Neutrophil (primary cell): Measurements from ENCODE around the gene SLC36A3.
"Not testable (repeated sequence)": the region's sequence is repeated elsewhere in the genome, so short reads cannot be mapped to it uniquely, and the experiment has no call there.

Experiments
- H3K27ac ChIP-seq: fragments of 200-600 bp; sonication (generic); 2 replicates; pipeline ENCODE4 v1.5.1; 2016; ENCODE audit warnings: mild to moderate bottlenecking, moderate library complexity
- H3K27me3 ChIP-seq: fragments of 200-600 bp; sonication (generic); 2 replicates; pipeline ENCODE4 v1.6.0; 2016; ENCODE audit warnings: mild to moderate bottlenecking
- H3K36me3 ChIP-seq: fragments of 200-600 bp; sonication (generic); 2 replicates; pipeline ENCODE4 v1.5.1; 2017
- H3K4me1 ChIP-seq, 2 experiments: fragments of 200-600 bp in 1 of 2; sonication (generic) in 1 of 2; 1 replicate in 1 of 2; 2 replicates in 1 of 2; pipeline versions ENCODE4 v1.5.1 to v1.6.1; 2013 to 2016; ENCODE audit warnings: low read depth in 1 of 2, low read length in 1 of 2, mild to moderate bottlenecking in 1 of 2, moderate library complexity in 1 of 2; ENCODE audit not compliant: control insufficient read depth in 1 of 2, insufficient read depth in 1 of 2
- H3K4me3 ChIP-seq, 2 experiments: fragments of 200-600 bp in 1 of 2; sonication (generic) in 1 of 2; 1 replicate in 1 of 2; 2 replicates in 1 of 2; pipeline ENCODE4 v1.5.1; 2013 to 2016; ENCODE audit warnings: low read depth in 1 of 2, low read length in 1 of 2, mild to moderate bottlenecking in 1 of 2, moderate library complexity in 1 of 2
- H3K9me3 ChIP-seq: fragments of 200-600 bp; sonication (generic); 2 replicates; pipeline ENCODE4 v1.5.1; 2016
- TF ChIP-seq, protein P1 (sequence below): fragments of 200-600 bp; sonication (generic); IDR thresholded peaks from 2 replicates; pipeline ENCODE4 v1.5.1; 2016; ENCODE audit warnings: antibody characterized with exemption

The SLC36A3 gene

DNA sequence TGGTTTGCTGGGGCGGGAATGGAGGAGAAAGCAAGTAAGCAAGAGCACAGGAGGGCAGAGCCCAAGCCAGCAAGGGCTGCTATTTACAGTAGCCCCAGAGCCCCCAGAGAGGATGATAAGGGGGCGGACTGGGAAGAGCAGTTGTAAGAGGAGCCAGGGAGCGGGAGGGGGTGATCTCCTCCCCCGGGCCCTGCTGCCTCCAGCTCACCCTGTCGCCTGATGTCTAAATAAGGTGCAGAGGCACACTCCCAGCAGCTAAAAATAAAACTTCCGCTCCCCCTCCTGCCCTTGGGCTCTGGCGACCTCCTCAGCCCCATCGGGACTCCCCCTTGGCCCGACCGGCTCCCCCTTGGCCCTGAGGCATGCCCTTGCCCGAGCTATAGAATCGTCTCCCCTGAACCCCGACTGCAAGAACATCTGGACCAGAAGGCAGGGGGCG lies 65.2 kb downstream of the SLC36A3 start:
- no peaks in the 10 kb centered on the region for H3K9me3 ChIP-seq
- peaks cover 6% of the 10 kb centered on the region for H3K27me3 ChIP-seq
- TF ChIP-seq, protein P1, sequence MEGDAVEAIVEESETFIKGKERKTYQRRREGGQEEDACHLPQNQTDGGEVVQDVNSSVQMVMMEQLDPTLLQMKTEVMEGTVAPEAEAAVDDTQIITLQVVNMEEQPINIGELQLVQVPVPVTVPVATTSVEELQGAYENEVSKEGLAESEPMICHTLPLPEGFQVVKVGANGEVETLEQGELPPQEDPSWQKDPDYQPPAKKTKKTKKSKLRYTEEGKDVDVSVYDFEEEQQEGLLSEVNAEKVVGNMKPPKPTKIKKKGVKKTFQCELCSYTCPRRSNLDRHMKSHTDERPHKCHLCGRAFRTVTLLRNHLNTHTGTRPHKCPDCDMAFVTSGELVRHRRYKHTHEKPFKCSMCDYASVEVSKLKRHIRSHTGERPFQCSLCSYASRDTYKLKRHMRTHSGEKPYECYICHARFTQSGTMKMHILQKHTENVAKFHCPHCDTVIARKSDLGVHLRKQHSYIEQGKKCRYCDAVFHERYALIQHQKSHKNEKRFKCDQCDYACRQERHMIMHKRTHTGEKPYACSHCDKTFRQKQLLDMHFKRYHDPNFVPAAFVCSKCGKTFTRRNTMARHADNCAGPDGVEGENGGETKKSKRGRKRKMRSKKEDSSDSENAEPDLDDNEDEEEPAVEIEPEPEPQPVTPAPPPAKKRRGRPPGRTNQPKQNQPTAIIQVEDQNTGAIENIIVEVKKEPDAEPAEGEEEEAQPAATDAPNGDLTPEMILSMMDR: no peak
- no peaks in the 10 kb centered on the region for H3K36me3 ChIP-seq
- H3K4me1 ChIP-seq: peaks cover 30 to 39% of the 10 kb centered on the region in 2 experiments
- H3K4me3 ChIP-seq: no peak overlapping the region
- no peak overlapping the region for H3K27ac ChIP-seq

DNA sequence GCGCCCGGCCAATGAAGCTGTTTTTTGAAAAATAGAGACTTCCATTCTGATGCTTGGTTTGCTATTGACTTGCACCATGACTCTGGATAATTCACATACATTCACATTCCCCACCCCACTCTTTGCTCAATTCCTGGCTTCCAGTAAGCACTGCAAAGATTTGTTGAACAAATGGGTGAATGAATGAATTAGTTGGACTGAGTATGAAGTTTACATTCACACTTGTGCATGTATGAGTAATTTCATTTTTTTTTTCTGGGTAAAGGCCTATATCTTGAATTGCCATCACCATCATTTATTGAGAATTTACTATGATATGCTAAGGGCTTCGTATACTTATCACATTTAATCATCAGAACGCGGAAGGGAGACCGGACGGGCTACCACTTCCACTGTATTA lies 65.9 kb downstream of the SLC36A3 start:
- H3K36me3 ChIP-seq: no peaks in the 10 kb centered on the region

DNA sequence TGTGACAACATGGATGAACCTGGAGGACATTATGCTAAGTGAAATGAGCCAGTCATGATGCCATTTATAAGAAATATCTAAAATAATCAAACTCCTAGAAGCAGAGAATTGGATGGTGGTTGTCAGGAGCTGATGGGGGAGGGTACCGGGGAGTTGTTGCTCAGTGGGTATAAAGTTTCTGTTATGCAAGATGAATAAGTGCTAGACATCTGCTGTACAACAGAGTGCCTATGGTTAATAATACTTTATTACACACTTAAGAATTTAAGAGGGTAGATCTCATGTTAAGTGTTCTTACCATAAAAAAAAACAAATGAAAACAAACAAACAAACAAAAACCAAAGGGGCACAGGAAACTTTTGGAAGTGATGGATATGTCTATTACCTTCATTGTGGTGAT lies 66.7 kb downstream of the SLC36A3 start:
- Histone ChIP-seq H3K27ac (no peak overlapping the region), H3K4me1 (peaks cover 30 to 36% of the 10 kb centered on the region in 2 experiments), H3K36me3 (no peaks in the 10 kb centered on the region), H3K4me3 (no peak overlapping the region), H3K27me3 (peaks cover 6% of the 10 kb centered on the region), H3K9me3 (no peaks in the 10 kb centered on the region)
- TF ChIP-seq, protein P1: no peak

More for the DNA sequence above, 65.9 kb downstream of the SLC36A3 start:
- Histone ChIP-seq H3K4me1 (peaks cover 30 to 39% of the 10 kb centered on the region in 2 experiments), H3K27ac (no peak overlapping the region), H3K4me3 (no peak overlapping the region), H3K27me3 (peaks cover 6% of the 10 kb centered on the region), H3K9me3 (no peaks in the 10 kb centered on the region)
- TF ChIP-seq, protein P1: no peak

DNA sequence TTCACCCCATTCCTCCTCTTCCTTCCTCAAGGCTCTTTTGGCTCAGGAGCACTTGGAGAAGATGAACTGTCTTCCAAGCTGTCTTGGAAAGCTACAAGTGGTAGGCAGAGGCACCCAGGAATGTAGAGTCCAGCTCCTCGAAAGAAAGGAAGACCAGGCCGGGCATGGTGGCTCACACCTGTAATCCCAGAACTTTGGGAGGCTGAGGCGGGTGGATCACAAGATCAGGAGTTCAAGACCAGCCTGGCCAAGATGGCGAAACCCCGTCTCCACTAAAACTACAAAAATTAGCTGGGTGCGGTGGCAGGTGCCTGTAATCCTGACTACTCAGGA lies 68.4 kb downstream of the SLC36A3 start:
- Histone ChIP-seq H3K4me3 (peak overlapping the region; percentile 21 to 51), H3K4me1 (peaks cover 26 to 30% of the 10 kb centered on the region in 2 experiments), H3K27ac (peak overlapping the region; percentile 95)
- not testable (repeated sequence) for H3K36me3 ChIP-seq, H3K9me3 ChIP-seq, H3K27me3 ChIP-seq

DNA sequence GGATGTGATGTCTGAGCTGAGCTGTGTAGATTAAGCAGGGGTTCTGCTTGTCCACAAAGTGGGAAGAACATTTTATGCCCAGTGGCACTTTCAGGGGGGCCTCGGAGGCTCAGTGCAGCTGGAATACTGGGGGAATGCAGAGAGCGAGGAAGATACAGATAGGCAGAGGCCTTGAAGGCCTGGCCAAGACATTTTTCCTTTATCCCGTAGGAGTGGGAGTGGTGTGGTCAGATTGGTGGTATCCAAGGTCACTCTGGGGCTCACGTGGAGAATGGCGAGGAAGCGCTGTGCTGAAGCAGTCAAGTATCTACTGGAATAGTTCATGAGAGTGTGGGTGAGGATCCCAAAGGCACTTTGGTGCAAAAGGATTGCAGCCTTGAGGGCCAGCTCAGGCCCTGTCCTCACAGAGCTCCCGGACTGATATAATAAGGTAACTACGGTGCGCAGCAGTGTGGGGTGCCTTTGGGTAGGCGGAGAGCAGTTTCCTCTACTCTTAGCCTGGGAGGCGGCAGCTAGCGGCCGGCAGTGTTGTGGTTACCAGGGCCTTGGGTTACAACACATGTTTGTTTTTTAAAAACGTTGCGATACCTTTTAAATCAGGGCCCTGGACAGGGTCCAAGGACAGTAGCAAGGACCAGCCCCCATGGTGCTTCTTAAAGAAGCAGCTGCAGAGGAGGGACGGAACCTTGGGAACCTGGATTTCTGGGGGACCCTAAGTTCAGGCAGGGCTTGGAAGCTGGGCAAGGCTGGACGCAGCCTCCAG lies 68.9 kb downstream of the SLC36A3 start:
- H3K4me3 ChIP-seq: peak overlapping the region; percentile 21 to 51
- H3K9me3 ChIP-seq: no peaks in the 10 kb centered on the region
- H3K4me1 ChIP-seq: peaks cover 26 to 30% of the 10 kb centered on the region in 2 experiments
- H3K36me3 ChIP-seq: no peaks in the 10 kb centered on the region
- H3K27me3 ChIP-seq: peaks cover 6% of the 10 kb centered on the region
- TF ChIP-seq, protein P1: peak; percentile 39
- H3K27ac ChIP-seq: peak overlapping the region; percentile 95

DNA sequence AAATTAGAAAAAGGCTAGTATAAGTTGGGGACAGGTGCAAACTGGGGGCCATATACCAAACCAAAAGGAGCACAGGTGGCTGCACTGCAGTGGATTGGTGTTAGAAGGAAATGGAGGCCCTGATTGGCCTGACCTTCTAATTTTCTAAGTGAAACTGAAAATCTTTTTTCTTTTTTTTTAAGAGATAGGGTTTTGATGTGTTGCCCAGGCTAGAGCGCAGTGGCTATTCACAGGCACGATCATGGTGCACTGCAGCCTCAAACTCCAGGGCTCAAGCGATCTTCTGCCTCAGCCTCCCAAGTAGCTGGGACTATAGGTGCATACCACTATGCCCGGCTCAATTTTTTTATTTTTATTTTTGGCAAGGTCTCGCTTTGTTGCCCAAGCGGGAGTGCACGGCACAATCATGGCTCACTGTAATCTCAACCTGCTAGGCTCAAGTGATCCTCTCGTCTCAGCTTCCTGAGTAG lies 69.9 kb downstream of the SLC36A3 start:
- Histone ChIP-seq H3K27me3 (peaks cover 5% of the 10 kb centered on the region), H3K36me3 (no peaks in the 10 kb centered on the region), H3K4me1 (peaks cover 22 to 25% of the 10 kb centered on the region in 2 experiments)

More for the DNA sequence above, 69.9 kb downstream of the SLC36A3 start:
- H3K4me3 ChIP-seq: no peak overlapping the region
- no peaks in the 10 kb centered on the region for H3K9me3 ChIP-seq
- TF ChIP-seq, protein P1: no peak
- H3K27ac ChIP-seq: no peak overlapping the region
